Endothelial cell of umbilical vein (primary cell): ENCODE measurements around the gene GNAS-AS1. TPM values are rescaled to one million over a fixed set of nuclear protein-coding genes. Genes with fewer than 3 reads are reported as not detected.

Experiments used
- BruUV-seq: library from RNA; stranded (reverse); fragments of 400-500 nt; replicated peaks from 2 replicates; lab custom pipeline; 2021; lab: Mats Ljungman, UMichigan
- CTCF ChIA-PET: fragments of 300-600, 350-600 bp; sonication (Branson Sonifier 250); formaldehyde crosslinking; loops from one replicate; lab custom pipeline; 2021; ENCODE audit warnings: antibody characterized with exemption, inconsistent platforms; lab: Charles Lee
- POLR2A ChIA-PET: fragments of 300-600, 350-600 bp; sonication (Branson Sonifier 250); formaldehyde crosslinking; loops from one replicate; lab custom pipeline; 2021; ENCODE audit warnings: antibody characterized with exemption, inconsistent platforms; lab: Charles Lee
- DNase-seq: peaks from one replicate; pipeline ENCODE4 v3.0.0-alpha.2; 2011; ENCODE audit warnings: low read depth, low spot score
- FAIRE-seq: peaks from 2 replicates; lab custom pipeline; 2011; peaks lifted over from hg19 to GRCh38; lab: Jason Lieb, UNC
- H2AFZ ChIP-seq: 2 replicates; pipeline ENCODE4 v1.6.0; 2012; ENCODE audit warnings: low read depth, low read length, control low read depth, inconsistent platforms
- H3K27ac ChIP-seq: 2 replicates; pipeline ENCODE4 v1.5.1; 2011; ENCODE audit warnings: low read depth, mild to moderate bottlenecking, control low read depth, low read length, moderate library complexity; ENCODE audit not compliant: insufficient read depth
- H3K27me3 ChIP-seq, 2 experiments: 2 replicates each; pipeline versions ENCODE4 v1.6.0 to v1.6.1; 2011; ENCODE audit warnings: low read length in 2 of 2, mixed read lengths in 1 of 2; ENCODE audit not compliant: control insufficient read depth in 2 of 2, insufficient read depth in 2 of 2
- H3K36me3 ChIP-seq, 2 experiments: 2 replicates in 1 of 2; 3 replicates in 1 of 2; pipeline ENCODE4 v1.5.1; 2011; ENCODE audit warnings: low read length in 2 of 2, mild to moderate bottlenecking in 1 of 2, moderate library complexity in 1 of 2; ENCODE audit not compliant: control insufficient read depth in 2 of 2, insufficient read depth in 2 of 2; ENCODE audit errors: extremely low read depth in 1 of 2
- H3K4me1 ChIP-seq: 3 replicates; pipeline ENCODE4 v1.5.1; 2011; ENCODE audit warnings: mild to moderate bottlenecking, low read length; ENCODE audit not compliant: control insufficient read depth, insufficient read depth; ENCODE audit errors: extremely low read depth
- H3K4me2 ChIP-seq: 2 replicates; pipeline ENCODE4 v1.6.1; 2011; ENCODE audit warnings: low read length, control low read depth, mixed read lengths; ENCODE audit not compliant: insufficient read depth
- H3K4me3 ChIP-seq, 3 experiments: fragments of 200-600 bp in 1 of 3; sonication (generic), shearing (Covaris generic) in 1 of 3; replicated peaks in 1 of 3; 2 replicates each; pipeline ENCODE4 v1.5.1; 2011 to 2016; ENCODE audit warnings: control low read depth in 3 of 3, low read length in 3 of 3, mild to moderate bottlenecking in 2 of 3, inconsistent platforms in 1 of 3, low read depth in 1 of 3, moderate library complexity in 1 of 3; ENCODE audit not compliant: insufficient read depth in 1 of 3
- H3K79me2 ChIP-seq: 2 replicates; pipeline ENCODE4 v1.6.0; 2012; ENCODE audit warnings: low read length, inconsistent platforms; ENCODE audit not compliant: control insufficient read depth, insufficient read depth
- H3K9ac ChIP-seq: replicated peaks from 2 replicates; pipeline ENCODE3; 2011; ENCODE audit warnings: low read length, control low read depth; ENCODE audit not compliant: insufficient read depth; ENCODE audit errors: extremely low read depth
- H3K9me1 ChIP-seq: replicated peaks from 3 replicates; pipeline ENCODE4 v1.6.0; 2011; ENCODE audit warnings: mild to moderate bottlenecking, low read length; ENCODE audit not compliant: control insufficient read depth, insufficient read depth; ENCODE audit errors: extremely low read depth
- H3K9me3 ChIP-seq: replicated peaks from 2 replicates; pipeline ENCODE4 v1.5.1; 2012; ENCODE audit warnings: low read length, inconsistent platforms; ENCODE audit not compliant: control insufficient read depth, insufficient read depth
- H4K20me1 ChIP-seq: replicated peaks from 2 replicates; pipeline ENCODE3; 2011; ENCODE audit warnings: mild to moderate bottlenecking, low read length; ENCODE audit not compliant: control insufficient read depth, insufficient read depth; ENCODE audit errors: extremely low read depth
- EZH2 ChIP-seq: IDR thresholded peaks from 2 replicates; pipeline ENCODE4 v1.6.1; 2012; ENCODE audit warnings: borderline replicate concordance, low read depth, mild to moderate bottlenecking, moderate library complexity, low read length, inconsistent platforms; ENCODE audit not compliant: severe bottlenecking
- FOS ChIP-seq: IDR thresholded peaks from 2 replicates; pipeline ENCODE4 v1.6.1; 2011; ENCODE audit warnings: mild to moderate bottlenecking, low read length, moderate library complexity, borderline replicate concordance; ENCODE audit not compliant: insufficient read depth
- GATA2 ChIP-seq: IDR thresholded peaks from 2 replicates; pipeline ENCODE4 v1.7.0; 2011; ENCODE audit warnings: low read depth, mild to moderate bottlenecking, moderate library complexity, mixed read lengths, low read length; ENCODE audit not compliant: insufficient read length, insufficient read depth
- JUN ChIP-seq: IDR thresholded peaks from 2 replicates; pipeline ENCODE4 v1.6.1; 2011; ENCODE audit warnings: borderline replicate concordance, low read depth; ENCODE audit not compliant: insufficient read length, insufficient read depth
- MYC ChIP-seq: IDR thresholded peaks from one replicate; pipeline ENCODE4 v1.6.1; 2011; ENCODE audit warnings: mild to moderate bottlenecking, low read depth, low read length
- POLR2A ChIP-seq: IDR thresholded peaks from 2 replicates; pipeline ENCODE4 v1.6.1; 2012; ENCODE audit warnings: low read depth, mild to moderate bottlenecking, control low read depth, low read length
- POLR2AphosphoS5 ChIP-seq: IDR thresholded peaks from 2 replicates; pipeline ENCODE4 v1.6.1; 2012; ENCODE audit warnings: low read depth, mild to moderate bottlenecking, control low read depth, low read length, moderate library complexity; ENCODE audit not compliant: insufficient read depth
- dilution Hi-C: fragments of 300-500 bp; cut with MboI; formaldehyde crosslinking; loops from one replicate; pipeline ENCODE4 v1.15.0; 2019; ENCODE audit warnings: low sequenced_read_pairs; ENCODE audit not compliant: extremely low pct_ligation_motif_present
- intact Hi-C: fragments of 100-400 bp; cut with micrococcal nuclease; formaldehyde crosslinking; loops from one replicate; pipeline ENCODE4 v1.10.0; 2022
- polyA plus RNA-seq, 4 experiments: library from polyadenylated mRNA; depleted of rRNA in 3 of 4; stranded (reverse) in 3 of 4; unstranded in 1 of 4; fragments of >200 nt; gene quantifications; 2 replicates each; pipeline versions ENCODE4 v1.2.1 to v1.2.3, GENCODE V29; 2011 to 2012; ENCODE audit warnings: missing spikeins in 1 of 4
- total RNA-seq: library from RNA; stranded (reverse); gene quantifications from 2 replicates; pipeline ENCODE4 v1.2.3, GENCODE V29; 2021
- TF ChIP-seq, protein P1 (sequence below), 2 donors: IDR thresholded peaks; 1 replicate in 1 of 2; 2 replicates in 1 of 2; pipeline ENCODE4 v1.5.1; 2011; ENCODE audit warnings: low read length in 2 of 2, mild to moderate bottlenecking in 2 of 2, moderate library complexity in 2 of 2, control low read depth in 1 of 2, inconsistent platforms in 1 of 2, low read depth in 1 of 2; ENCODE audit not compliant: insufficient read depth in 1 of 2; ENCODE audit errors: extremely low read depth in 1 of 2
- TF ChIP-seq, protein P2 (sequence below): IDR thresholded peaks from 2 replicates; pipeline ENCODE4 v1.6.1; 2011; ENCODE audit not compliant: insufficient read depth, insufficient read length

GNAS-AS1 gene
- total and polyA plus RNA-seq, 2 donors (not counting 3 experiments of a cell fraction or from before 2014, with no cell fraction given), result 0.11 to 0.58 TPM

DNA sequence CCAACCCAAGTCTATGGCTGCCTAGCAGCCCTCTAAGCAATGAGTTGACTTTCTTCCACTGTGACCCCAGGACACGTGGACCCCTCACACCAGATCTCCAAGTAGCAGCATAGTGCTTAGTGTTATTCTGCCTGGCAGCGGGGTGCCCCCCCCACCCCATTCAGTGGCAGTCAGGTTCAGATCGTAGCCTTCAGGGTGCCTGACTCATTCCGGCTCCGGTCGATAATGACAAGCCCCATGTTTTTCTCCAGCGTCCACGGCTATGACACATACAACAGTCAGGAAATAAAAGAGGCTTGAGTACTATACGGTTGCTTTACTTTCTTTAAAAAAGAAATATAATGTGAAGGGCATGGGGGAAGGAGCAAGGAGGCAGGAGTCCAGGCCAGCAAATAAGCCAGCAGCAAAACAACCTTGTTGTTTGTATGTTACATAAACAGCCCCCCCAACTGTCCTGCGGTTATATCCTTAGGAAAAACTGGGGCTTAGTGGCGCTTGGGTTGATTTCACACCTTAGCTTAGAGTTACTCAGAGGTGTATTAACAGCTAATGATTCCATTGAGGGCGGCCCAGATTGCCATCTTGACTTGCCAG is 24.9 kb upstream of the GNAS-AS1 start:
- Histone ChIP-seq H2AFZ (peak overlapping the region; percentile 25), H3K36me3 (no peaks in the 10 kb centered on the region), H3K4me2 (no peak overlapping the region), H3K27me3 (peaks cover 0 to 6% of the 10 kb centered on the region in 2 experiments), H3K9me1 (no peaks in the 10 kb centered on the region), H3K4me1 (peaks cover 19% of the 10 kb centered on the region), H4K20me1 (no peaks in the 10 kb centered on the region), H3K79me2 (no peaks in the 10 kb centered on the region), H3K27ac (peak overlapping the region; percentile 18), H3K9ac (no peak overlapping the region), H3K4me3 (no peak overlapping the region), H3K9me3 (no peaks in the 10 kb centered on the region)
- POLR2A ChIA-PET, result no interaction called here
- TF ChIP-seq POLR2AphosphoS5, result no peak
- TF ChIP-seq, protein P1, sequence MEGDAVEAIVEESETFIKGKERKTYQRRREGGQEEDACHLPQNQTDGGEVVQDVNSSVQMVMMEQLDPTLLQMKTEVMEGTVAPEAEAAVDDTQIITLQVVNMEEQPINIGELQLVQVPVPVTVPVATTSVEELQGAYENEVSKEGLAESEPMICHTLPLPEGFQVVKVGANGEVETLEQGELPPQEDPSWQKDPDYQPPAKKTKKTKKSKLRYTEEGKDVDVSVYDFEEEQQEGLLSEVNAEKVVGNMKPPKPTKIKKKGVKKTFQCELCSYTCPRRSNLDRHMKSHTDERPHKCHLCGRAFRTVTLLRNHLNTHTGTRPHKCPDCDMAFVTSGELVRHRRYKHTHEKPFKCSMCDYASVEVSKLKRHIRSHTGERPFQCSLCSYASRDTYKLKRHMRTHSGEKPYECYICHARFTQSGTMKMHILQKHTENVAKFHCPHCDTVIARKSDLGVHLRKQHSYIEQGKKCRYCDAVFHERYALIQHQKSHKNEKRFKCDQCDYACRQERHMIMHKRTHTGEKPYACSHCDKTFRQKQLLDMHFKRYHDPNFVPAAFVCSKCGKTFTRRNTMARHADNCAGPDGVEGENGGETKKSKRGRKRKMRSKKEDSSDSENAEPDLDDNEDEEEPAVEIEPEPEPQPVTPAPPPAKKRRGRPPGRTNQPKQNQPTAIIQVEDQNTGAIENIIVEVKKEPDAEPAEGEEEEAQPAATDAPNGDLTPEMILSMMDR (IDR thresholded peaks at IDR 0.05; ENCODE audit: extremely low read depth in 1 of 2, insufficient read depth in 1 of 2, low read depth in 1 of 2, low read length in 2 of 2), result no peak
- peak; percentile 66 for TF ChIP-seq FOS
- peak; percentile 31 for TF ChIP-seq JUN
- TF ChIP-seq GATA2, result no peak
- TF ChIP-seq, protein P2, sequence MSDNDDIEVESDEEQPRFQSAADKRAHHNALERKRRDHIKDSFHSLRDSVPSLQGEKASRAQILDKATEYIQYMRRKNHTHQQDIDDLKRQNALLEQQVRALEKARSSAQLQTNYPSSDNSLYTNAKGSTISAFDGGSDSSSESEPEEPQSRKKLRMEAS, result no peak
- TF ChIP-seq MYC, result no peak
- no peak for TF ChIP-seq POLR2A
- no peak for TF ChIP-seq EZH2
- dilution Hi-C loops (no loop called here), intact Hi-C loops (loop anchor here (1.0 kb wide), 1 partner anchor 106 kb away; the partner anchor contains the start of gene NELFCD)
- CTCF ChIA-PET, result interaction anchor here (1.9 kb wide), 2 partner anchors 9 to 347 kb away, joined by 5 to 7 read pairs; no protein-coding TSS in a partner anchor
- BruUV-seq, result no TSS peak
- FAIRE-seq (peak; percentile 80), DNase-seq (peak; percentile 55)
